SK-N-SH (cell line): Measurements from ENCODE around the gene ARHGAP25.

Experiments
- EP300 ChIP-seq, 2 experiments: IDR thresholded peaks; 2 replicates each; pipeline versions ENCODE4 v1.4.0 to v1.6.1; 2012; ENCODE audit warnings: borderline replicate concordance in 1 of 2, low read depth in 1 of 2, low read length in 1 of 2
- MEF2A ChIP-seq: IDR thresholded peaks from 2 replicates; pipeline ENCODE4 v1.4.0; 2012; ENCODE audit warnings: low read depth, borderline replicate concordance
- RAD21 ChIP-seq: IDR thresholded peaks from 2 replicates; pipeline ENCODE4 v1.6.1; 2012; ENCODE audit warnings: mild to moderate bottlenecking, low read length
- RFX5 ChIP-seq: IDR thresholded peaks from 2 replicates; pipeline ENCODE4 v1.6.1; 2012; ENCODE audit warnings: mild to moderate bottlenecking, improper control_type of control experiment, low read length
- YY1 ChIP-seq: IDR thresholded peaks from 2 replicates; pipeline ENCODE4 v1.4.0; 2012; ENCODE audit warnings: low read depth, mild to moderate bottlenecking
- TF ChIP-seq, protein P1 (sequence below): fragments of 200-600 bp; sonication (generic); IDR thresholded peaks from 2 replicates; pipeline ENCODE4 v1.6.1; 2017; ENCODE audit warnings: antibody characterized with exemption, mild to moderate bottlenecking, moderate library complexity
- TF ChIP-seq, protein P2 (sequence below): IDR thresholded peaks from 2 replicates; pipeline ENCODE4 v1.6.1; 2012; ENCODE audit warnings: mild to moderate bottlenecking, low read depth, low read length, moderate library complexity
- TF ChIP-seq, protein P3 (sequence below): fragments of 150-350 bp; IDR thresholded peaks from 2 replicates; pipeline ENCODE4 v1.6.1; 2017; ENCODE audit warnings: antibody characterized with exemption, low read length, low read depth, borderline replicate concordance
- TF ChIP-seq, protein P4 (sequence below): IDR thresholded peaks from 2 replicates; pipeline ENCODE4 v1.4.0; 2012; ENCODE audit warnings: low read depth, borderline replicate concordance

DNA sequence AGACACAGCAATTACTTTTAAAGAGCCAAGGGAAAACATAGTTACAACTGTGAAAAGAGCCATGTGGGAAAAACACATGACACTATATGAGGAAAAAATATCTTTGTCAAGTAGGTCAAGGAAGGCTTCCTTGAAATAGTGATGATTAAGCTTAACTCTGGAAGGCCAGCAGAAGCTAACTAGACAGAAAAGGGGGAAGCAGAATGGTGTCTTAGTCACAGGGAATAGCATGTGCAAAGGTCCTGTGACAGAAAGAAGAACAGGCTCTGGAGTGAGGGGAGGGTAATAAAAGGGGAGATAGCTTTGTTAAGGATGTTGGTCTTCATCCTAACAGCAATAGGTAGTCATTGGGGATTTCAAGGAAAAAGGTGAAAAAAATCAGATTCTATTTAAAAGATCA is 64.0 kb downstream of the ARHGAP25 start:
- TF ChIP-seq, protein P1, sequence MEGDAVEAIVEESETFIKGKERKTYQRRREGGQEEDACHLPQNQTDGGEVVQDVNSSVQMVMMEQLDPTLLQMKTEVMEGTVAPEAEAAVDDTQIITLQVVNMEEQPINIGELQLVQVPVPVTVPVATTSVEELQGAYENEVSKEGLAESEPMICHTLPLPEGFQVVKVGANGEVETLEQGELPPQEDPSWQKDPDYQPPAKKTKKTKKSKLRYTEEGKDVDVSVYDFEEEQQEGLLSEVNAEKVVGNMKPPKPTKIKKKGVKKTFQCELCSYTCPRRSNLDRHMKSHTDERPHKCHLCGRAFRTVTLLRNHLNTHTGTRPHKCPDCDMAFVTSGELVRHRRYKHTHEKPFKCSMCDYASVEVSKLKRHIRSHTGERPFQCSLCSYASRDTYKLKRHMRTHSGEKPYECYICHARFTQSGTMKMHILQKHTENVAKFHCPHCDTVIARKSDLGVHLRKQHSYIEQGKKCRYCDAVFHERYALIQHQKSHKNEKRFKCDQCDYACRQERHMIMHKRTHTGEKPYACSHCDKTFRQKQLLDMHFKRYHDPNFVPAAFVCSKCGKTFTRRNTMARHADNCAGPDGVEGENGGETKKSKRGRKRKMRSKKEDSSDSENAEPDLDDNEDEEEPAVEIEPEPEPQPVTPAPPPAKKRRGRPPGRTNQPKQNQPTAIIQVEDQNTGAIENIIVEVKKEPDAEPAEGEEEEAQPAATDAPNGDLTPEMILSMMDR, result no peak
- TF ChIP-seq, protein P2, sequence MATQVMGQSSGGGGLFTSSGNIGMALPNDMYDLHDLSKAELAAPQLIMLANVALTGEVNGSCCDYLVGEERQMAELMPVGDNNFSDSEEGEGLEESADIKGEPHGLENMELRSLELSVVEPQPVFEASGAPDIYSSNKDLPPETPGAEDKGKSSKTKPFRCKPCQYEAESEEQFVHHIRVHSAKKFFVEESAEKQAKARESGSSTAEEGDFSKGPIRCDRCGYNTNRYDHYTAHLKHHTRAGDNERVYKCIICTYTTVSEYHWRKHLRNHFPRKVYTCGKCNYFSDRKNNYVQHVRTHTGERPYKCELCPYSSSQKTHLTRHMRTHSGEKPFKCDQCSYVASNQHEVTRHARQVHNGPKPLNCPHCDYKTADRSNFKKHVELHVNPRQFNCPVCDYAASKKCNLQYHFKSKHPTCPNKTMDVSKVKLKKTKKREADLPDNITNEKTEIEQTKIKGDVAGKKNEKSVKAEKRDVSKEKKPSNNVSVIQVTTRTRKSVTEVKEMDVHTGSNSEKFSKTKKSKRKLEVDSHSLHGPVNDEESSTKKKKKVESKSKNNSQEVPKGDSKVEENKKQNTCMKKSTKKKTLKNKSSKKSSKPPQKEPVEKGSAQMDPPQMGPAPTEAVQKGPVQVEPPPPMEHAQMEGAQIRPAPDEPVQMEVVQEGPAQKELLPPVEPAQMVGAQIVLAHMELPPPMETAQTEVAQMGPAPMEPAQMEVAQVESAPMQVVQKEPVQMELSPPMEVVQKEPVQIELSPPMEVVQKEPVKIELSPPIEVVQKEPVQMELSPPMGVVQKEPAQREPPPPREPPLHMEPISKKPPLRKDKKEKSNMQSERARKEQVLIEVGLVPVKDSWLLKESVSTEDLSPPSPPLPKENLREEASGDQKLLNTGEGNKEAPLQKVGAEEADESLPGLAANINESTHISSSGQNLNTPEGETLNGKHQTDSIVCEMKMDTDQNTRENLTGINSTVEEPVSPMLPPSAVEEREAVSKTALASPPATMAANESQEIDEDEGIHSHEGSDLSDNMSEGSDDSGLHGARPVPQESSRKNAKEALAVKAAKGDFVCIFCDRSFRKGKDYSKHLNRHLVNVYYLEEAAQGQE, result no peak
- TF ChIP-seq YY1 (no peak), EP300 (IDR thresholded peaks at IDR 0.05; ENCODE audit: borderline replicate concordance in 1 of 2, low read depth in 1 of 2, low read length in 1 of 2) (no peak), RAD21 (no peak), RFX5 (no peak), MEF2A (no peak)
- TF ChIP-seq, protein P3, sequence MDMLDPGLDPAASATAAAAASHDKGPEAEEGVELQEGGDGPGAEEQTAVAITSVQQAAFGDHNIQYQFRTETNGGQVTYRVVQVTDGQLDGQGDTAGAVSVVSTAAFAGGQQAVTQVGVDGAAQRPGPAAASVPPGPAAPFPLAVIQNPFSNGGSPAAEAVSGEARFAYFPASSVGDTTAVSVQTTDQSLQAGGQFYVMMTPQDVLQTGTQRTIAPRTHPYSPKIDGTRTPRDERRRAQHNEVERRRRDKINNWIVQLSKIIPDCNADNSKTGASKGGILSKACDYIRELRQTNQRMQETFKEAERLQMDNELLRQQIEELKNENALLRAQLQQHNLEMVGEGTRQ, result no peak
- TF ChIP-seq, protein P4, sequence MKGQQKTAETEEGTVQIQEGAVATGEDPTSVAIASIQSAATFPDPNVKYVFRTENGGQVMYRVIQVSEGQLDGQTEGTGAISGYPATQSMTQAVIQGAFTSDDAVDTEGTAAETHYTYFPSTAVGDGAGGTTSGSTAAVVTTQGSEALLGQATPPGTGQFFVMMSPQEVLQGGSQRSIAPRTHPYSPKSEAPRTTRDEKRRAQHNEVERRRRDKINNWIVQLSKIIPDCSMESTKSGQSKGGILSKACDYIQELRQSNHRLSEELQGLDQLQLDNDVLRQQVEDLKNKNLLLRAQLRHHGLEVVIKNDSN, result no peak
